D341Med (cell line): ENCODE data around the gene IFITM10.
A peak's percentile ranks its signal among the peaks of the same experiment; 100 is the strongest.

Experiments used
- DNase-seq: peaks from one replicate; pipeline ENCODE4 v3.0.0; 2012; ENCODE audit warnings: low spot score

Gene IFITM10

DNA sequence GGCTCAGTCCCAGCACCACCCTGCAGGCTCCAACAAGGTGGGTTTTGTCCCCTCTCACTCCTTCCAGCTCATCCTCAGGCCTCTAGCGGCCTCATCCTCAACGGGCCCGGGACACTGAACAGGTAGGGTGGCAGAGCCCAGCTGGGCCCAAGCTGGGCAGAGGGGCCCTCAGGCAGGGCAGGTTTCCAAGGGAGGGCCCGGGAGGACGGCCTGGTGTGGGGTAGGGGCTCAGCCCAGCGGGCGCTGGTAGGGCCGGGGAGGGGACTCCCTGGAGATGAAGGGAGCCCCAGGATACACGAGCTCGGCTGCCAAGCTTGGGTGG is 2.5 kb upstream of the IFITM10 start:
- DNase-seq, result no peak

DNA sequence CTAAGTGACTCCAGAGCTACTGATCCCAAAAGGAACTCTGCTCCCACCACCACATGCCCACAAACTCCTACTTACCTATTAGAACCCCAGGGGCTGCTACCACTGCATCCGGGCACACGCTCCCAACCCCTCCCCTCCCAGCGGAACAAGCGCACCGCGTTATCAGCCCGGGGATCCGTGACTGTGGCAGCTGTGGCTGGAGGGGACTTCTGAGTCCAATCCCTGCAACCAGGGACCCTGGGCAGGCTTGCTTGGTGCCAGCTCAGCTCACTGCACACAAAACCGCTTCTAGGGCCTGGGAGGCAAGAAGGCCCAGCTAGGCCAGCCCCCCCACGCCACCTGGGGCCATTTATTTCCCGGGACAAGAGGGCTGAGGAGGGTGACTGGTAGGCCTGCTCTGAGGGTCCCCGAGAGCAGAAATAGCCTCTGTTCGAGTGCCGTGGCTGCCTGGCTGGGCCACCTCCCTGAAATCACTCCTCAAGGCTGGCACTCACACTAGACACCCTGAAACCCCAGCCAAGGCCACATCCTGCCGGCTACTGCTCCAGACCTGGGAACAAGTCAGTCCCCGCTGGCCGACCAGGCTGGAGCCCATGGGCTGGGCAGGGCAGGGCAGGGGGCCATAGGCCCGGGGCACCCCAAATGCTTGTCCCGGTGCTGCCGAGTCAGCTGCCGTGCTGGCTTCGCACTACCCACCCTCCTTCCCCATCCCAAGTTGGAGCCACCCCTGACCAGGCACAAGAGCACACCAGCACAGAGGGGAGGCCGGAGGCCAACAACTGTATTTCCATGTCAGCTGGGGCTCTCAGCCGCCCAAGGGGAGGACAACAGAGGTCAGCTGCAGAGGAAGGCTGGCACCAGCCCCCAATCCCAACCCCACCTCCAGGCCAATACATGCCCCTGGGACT is 1.9 kb upstream of the IFITM10 start:
- DNase-seq, result no peak

DNA sequence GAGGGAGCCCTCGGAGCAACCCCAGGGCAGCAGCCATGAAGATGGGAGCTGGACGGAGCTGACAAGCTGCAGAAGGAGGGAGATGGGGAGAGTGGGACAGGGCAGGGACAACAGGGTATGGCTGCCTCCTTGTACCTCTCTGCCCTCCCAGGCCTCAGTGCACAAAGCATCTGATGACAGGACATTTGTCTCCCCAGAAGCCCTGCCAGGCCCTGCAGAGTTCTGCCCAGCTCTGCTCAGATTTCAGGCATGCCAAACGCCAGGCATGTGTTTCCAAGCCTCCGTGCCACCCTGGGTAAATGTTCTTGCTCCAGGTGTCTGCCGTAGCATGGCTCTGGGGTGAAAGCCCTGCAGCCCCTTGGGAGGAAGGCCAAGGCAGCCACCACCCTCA is 1.1 kb upstream of the IFITM10 start:
- no peak for DNase-seq

GRCh38 chr11:1750840-1751530 is 590 bp upstream of the IFITM10 start:
- DNase-seq, result no peak

GRCh38 chr11:1749395-1750351 is 722 bp downstream of the IFITM10 start:
- no peak for DNase-seq

DNA sequence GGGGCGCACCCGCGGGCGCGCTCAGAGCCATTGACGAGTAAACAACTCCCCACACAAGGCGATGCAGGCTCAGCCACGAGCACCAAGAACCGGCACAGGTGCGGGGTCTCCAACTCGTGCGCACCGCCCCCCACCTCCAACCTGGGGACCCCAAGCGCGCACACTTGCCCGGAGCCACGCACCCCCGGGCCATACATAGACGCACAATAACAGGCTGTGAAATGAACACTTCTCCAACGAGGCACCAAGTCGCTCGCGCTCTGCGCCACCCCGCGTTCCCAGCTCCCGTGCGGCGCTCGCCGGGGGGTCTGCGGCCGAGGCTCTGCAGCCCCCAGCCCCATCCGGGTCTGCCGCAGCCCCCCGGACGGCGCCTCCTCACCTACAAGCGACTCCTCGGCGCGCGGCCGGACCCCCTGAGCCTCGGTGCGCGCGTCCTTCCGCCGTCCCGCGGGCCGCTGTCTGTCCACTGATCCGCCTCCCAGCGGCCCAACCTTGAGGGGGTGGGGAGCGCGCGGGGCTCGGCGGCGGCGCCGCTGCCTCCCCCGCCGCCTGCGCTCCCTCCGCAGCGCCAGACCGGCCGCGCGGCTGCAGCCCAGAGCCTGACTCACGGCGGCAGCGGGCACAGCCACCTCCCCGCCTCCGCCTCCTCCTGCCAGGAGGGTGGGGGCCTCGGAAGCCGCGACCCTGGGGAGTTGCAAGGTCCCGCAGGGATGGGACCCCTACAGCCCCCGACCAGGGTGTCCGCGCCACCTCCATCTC is 1.6 kb downstream of the IFITM10 start:
- DNase-seq, result peak; percentile 55

GRCh38 chr11:1747753-1748635 is 2.4 kb downstream of the IFITM10 start:
- peak; percentile 61 for DNase-seq

DNA sequence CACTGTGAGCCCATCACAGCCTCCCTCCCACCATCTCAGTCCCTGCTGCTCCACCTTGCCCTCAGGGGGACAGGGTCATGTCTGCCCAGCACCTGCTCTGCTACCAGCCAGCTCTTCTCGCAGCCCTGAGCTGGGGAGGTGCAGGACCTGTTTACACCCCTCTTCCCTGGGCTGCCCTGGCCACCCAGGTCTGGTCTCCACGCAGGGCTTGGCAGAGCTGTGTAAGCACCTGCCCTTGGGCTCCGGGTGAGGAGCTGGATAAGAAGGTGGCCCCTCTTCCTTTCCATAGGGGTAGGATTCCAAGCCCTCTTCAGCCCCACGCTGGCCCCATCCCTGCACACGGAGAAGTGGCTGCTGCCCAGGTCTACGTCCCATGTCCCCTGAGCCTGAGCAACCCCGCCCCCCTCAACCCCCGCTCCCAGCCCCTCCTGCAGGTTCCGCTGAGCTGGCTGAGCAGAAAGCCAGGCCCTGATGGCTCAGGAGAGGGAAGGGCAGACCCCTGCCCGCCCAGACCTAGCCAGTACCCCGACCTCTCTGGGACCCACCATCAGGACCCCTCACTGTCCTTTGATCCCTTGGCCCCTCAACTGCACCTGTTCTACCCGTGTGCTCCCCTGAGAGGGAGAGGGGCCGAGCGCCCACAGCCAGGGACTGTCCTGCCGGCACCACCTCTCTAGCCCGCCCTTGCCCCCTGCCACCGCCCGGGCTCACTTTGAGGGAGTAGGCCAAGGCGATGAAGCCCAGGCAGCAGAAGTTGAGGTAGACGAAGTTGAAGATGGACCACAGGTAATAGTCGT is 3.2 kb downstream of the IFITM10 start:
- no peak for DNase-seq

DNA sequence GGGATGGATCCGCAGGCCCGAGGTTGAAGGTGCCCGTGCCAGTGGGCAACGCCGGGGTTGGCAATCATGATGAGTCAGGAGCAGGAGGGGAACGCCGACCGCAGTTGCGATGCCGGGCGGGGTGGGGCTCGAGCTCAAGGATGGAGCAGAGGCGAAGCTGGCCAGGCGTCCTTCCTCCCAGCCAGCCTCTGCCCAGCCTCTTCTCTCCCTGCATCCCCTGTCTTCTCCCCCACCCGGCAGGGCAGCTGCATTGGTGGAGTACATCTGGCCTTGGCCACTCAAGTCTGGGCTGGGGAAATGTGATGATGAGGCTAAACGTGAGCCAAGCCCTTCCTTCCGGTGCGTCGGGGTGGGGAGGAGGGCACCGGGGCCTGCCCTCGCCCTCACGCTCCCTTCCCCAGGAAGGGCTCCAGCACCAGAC is 3.9 kb downstream of the IFITM10 start:
- no peak for DNase-seq

- DNase-seq, result no peak
Measured at GRCh38 chr11:1745701-1746320, 4.6 kb downstream of the IFITM10 start.

DNA sequence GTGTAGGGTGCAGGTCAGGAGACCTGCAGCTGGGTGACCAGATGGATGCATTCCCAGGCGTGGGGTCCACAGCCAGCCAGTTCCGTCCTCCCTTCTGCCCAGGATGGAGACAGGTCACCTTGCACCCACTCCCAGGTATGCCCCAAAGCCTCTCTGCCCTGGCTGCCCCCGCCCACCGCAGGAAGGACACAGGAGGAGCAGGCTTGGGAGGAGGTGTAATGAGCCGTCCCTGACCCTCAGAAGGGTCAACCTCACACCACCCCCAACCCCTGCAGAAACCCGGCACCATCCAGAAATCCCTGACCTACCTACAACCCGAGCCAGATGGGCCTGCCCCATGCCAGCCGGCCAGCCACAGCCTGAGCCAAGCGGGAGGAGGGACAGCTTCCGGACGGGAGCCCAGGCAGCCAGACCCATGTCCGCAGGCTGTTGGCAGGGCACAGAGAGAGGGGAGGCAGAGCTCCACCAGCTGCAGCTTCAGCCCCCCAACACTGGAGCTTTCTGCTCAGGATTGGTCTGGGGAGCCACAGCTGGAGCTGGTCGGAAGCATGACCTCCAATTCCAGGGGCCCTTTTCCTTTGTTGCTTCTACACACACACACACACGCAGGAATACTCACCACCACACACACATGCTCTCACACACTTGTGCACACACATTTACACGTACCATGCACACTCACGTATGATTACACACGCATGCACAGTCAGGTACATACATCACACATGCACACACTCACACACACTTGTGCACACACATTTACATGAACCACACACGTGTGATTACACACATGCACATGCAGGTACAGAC is 5.3 kb downstream of the IFITM10 start:
- no peak for DNase-seq

- DNase-seq, result no peak
Measured at GRCh38 chr11:1744137-1744886, 6.1 kb downstream of the IFITM10 start.

GRCh38 chr11:1743585-1744136 is 6.7 kb downstream of the IFITM10 start:
- DNase-seq, result no peak

DNA sequence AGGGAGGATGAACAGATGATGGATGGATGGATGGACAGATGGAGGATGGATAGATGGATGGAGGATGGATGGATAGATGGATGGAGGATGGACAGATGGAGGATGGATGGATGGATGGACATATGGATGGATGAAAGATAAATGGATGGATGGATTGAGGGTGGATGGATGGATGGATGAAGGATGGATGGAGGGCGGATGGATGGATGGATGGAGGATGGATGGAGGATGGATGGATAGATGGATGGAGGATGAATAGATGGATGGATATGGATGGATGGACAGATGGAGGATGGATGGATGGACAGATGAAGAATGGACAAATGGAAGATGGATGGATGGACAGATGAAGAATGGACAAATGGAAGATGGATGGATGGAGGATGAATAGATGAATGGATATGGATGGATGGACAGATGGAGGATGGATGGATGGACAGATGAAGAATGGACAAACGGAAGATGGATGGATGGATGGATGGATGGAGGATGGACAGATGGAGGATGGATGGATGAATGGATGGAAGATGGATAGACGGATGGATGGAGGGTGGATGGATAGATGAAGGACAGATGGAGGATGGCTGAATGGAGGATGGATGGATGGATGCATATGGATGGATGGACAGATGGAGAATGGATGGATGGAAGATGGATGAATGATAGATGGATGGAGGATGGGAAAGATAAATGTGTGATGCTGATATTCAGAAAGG is 7.4 kb downstream of the IFITM10 start:
- DNase-seq, result no peak

DNA sequence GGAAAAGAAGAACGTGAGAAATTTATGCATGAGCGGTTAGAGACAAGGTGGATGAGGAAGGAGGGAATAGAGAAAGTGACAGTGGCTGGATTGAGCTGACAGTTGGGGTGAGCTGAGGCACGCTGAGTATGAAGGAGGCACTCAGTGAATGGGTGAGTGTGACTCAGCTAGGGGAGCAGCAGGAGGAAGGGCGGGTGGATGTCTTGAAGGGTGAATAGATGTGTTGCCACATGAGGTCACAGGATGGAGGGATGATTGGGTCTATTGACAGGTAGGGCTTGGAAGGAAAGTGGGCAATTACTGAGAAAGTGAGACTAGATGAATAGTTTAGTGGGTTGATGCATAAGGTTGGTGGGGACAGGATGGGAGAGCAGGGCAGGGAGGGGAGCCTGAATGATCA is 8.0 kb downstream of the IFITM10 start:
- DNase-seq, result no peak

GRCh38 chr11:1741741-1742140 is 8.7 kb downstream of the IFITM10 start:
- DNase-seq, result no peak
